Head of caudate nucleus (tissue), 42 donors: ENCODE measurements around the gene PTPRF.

Experiments used
- DNase-seq, 42 donors: peaks; one replicate each; pipeline versions ENCODE4 v3.0.0 to v3.0.0-alpha.2; 2020 to 2021; ENCODE audit warnings: mixed read lengths in 7 of 42
- intact Hi-C: fragments of 100-400 bp; cut with DNase I; formaldehyde crosslinking; loops from one replicate; pipeline ENCODE4 v1.15.0; 2022

Gene PTPRF

GRCh38 chr1:43664369-43664768 lies 133.7 kb downstream of the PTPRF start:
- intact Hi-C loops = no loop called here
- no peak for DNase-seq

DNA sequence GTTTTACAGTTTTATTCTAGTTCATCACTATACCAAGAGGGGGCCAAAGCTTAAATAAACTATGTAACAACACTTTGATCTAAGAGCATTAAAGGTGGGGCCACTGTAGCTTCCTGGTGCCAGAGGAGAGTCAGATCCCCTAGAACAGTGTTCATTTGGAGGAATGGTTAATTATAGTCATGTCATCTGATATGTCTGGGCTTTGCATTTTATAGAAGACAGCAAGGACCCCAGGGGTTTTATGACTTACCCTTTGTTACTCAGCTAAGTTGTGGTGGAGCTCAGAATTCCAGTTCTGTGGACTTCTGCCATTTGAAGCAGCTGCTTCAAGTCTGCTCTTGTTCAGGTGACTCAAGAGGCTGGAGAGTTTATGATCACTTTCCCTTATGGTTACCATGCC lies 135.9 kb downstream of the PTPRF start:
- DNase-seq = no peak
- intact Hi-C loops = no loop called here

GRCh38 chr1:43668956-43669355 lies 138.3 kb downstream of the PTPRF start:
- no peak for DNase-seq
- intact Hi-C loops = no loop called here

- no peak for DNase-seq
- intact Hi-C loops = no loop called here
Observed at GRCh38 chr1:43669878-43670277, 139.2 kb downstream of the PTPRF start.

GRCh38 chr1:43671193-43671592 lies 140.5 kb downstream of the PTPRF start:
- DNase-seq = no peak
- intact Hi-C loops = no loop called here

DNA sequence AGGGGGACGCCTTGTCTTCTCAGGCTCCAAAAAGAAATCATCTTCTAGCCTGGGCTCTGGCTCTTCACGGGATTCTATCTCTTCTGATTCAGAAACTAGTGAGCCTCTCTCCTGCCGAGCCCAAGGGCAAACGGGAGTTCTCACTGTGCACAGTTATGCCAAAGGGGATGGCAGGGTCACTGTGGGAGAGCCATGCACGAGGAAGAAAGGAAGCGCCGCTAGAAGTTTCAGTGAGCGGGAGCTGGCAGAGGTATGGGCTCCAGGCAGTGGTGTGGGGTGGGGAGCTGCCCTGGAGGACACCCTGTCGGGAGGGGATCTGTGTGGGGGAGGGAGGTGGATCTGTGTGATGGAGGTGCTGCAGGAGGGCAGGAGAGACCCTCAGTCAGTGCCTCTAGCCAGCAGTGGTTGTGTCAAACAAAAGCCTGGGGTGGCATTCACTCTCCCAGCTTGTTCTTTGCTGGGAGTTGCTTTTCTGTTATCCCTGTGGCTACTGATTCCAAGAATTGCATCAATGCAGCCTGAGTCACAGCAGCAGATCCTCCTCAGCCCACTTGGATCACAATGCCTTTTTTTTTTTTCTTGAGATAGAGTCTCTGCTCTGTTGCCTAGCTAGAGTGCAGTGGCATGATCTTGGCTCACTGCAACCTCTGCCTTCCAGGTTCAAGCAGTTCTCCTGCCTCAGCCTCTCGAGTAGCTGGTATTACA lies 141.1 kb downstream of the PTPRF start:
- peak in 5 of 42 donors; percentile 20 to 57 (median 38) for DNase-seq
- intact Hi-C loops = no loop called here

- intact Hi-C loops = no loop called here
- no peak for DNase-seq
Observed at GRCh38 chr1:43673261-43673660, 142.6 kb downstream of the PTPRF start.
